Endothelial cell of umbilical vein (primary cell): Measurements from ENCODE around the gene ERLIN1.

Experiments used
- CTCF ChIP-seq, 2 donors: IDR thresholded peaks; 1 replicate in 1 of 2; 2 replicates in 1 of 2; pipeline ENCODE4 v1.5.1; 2011; ENCODE audit warnings: low read length in 2 of 2, mild to moderate bottlenecking in 2 of 2, moderate library complexity in 2 of 2, control low read depth in 1 of 2, inconsistent platforms in 1 of 2, low read depth in 1 of 2; ENCODE audit not compliant: insufficient read depth in 1 of 2; ENCODE audit errors: extremely low read depth in 1 of 2
- FOS ChIP-seq: IDR thresholded peaks from 2 replicates; pipeline ENCODE4 v1.6.1; 2011; ENCODE audit warnings: mild to moderate bottlenecking, low read length, moderate library complexity, borderline replicate concordance; ENCODE audit not compliant: insufficient read depth

- TF ChIP-seq CTCF (IDR thresholded peaks at IDR 0.05; ENCODE audit: extremely low read depth in 1 of 2, insufficient read depth in 1 of 2, low read depth in 1 of 2, low read length in 2 of 2) (no peak), FOS (no peak)
These were observed 10.0 kb downstream of the ERLIN1 start for GRCh38 chr10:100175875-100176274.
